Renal pelvis (tissue), 4 donors: ENCODE data around the gene EIF3L. TPM values are rescaled to one million over a fixed set of nuclear protein-coding genes. Genes with fewer than 3 reads are reported as not detected.

ENCODE experiments used
- DNase-seq: peaks from one replicate; pipeline ENCODE4 v3.0.0-alpha.2; 2013
- polyA plus RNA-seq, 3 donors: library from polyadenylated mRNA; unstranded; fragments of 120-200 nt; gene quantifications; one replicate each; pipeline ENCODE4 v1.2.1, GENCODE V29; 2013; ENCODE audit not compliant: insufficient read length in 3 of 3

Gene EIF3L
- polyA plus RNA-seq, 3 donors, result 860 to 1,060 (median 996) TPM

DNA sequence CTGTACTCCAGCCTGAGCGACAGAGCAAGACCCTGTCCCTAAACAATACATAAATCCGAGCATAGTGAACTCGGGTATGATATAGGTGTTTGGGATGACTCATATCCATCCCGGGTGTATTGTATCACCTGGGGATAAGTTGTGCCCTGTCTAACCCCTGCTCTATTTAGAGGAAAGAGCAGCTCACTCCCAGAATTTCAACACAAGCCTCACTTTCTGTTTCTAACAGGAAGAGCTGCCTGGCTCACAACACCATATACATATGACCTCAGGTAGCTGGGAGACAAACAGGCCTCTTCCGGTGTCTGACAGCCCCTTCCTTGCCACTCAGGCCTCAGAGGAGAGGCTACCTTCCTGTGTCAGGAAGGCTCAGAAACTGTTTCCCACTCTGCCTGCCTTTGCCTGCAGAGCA lies 47.0 kb downstream of the EIF3L start:
- no peak for DNase-seq

DNA sequence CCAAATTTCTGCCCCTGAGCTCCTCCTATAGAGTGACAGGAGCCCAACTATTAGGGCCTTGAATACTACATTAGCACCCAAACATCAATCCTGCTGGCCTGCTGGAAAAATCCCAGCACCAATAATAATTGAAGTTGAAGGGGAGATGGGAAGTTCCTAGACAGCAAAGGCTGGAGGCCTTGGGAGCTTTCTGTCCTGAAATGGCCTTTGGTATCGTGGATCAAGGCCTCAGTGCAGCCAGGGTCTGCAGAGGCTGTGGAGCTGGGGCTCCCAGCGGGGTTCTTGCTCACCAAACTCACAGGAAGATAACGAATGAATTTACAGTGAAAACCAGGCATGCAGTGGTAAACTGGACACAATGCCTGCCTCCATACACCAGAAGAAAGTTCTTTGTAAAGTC lies 47.7 kb downstream of the EIF3L start:
- DNase-seq, result no peak

DNA sequence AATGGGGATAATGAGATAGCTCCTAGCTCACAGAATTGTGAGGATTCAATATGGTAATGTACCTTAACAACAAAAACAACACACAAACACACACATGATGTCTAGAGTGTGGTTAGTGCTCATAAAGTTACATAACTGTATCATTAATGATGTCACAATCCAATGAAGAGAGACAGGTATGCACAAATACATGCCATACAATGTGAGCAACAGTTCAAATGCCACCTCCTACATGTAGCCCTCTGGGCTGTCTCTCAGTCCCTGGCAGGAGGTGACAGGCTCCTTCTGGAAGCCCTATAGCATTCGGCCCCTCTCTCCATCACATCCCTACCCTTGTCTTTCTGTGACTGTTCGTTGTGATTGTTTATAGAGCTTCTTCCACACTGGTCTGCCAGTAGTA lies 48.6 kb downstream of the EIF3L start:
- DNase-seq, result no peak

GRCh38 chr22:37898441-37899181 lies 49.4 kb downstream of the EIF3L start:
- DNase-seq, result no peak

DNA sequence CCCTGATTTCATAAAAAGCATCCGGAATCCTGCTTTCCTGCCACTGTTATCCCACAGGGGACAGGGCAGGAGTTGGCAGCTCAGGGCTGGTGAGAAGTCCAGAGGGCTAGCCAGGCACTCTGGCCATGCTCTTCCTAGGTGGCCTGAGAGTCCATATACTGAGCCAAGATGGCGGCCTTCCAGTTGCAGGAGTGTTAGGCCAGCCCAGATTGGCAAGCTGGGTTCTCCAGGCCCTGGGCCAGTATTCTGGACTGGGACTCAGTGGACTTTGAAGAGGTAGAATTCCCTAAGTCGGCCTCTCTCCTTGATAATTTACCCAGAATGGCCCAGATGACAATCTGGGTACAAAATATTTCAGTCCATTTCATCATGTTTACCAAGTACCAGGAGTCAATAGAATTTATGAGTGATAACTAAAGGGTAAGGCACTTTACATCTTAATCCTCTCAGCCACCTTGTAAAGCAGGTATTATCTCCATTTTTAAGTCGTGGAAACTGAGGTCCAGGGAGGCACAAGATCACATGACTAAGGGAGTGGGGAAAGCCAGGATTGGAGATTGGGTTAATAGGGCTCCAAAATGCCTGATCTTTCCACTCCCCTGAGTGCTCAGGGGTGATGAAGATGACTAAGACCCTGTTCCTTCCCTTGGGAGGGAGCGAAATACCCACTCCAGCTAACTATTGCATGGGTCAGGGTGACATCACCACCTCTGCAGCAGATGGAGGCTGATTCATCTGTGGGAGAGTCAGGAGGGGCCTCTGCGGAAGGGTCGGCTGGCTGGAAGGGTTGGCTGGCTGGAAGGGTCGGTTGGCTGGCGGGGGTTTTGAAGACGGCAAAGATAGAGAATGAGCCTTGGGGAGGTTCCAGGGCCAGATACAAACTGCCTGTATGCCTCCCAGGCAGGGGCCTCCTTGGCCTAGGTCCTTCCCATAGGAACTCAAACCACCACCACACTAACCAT lies 55.6 kb downstream of the EIF3L start:
- DNase-seq, result no peak

DNA sequence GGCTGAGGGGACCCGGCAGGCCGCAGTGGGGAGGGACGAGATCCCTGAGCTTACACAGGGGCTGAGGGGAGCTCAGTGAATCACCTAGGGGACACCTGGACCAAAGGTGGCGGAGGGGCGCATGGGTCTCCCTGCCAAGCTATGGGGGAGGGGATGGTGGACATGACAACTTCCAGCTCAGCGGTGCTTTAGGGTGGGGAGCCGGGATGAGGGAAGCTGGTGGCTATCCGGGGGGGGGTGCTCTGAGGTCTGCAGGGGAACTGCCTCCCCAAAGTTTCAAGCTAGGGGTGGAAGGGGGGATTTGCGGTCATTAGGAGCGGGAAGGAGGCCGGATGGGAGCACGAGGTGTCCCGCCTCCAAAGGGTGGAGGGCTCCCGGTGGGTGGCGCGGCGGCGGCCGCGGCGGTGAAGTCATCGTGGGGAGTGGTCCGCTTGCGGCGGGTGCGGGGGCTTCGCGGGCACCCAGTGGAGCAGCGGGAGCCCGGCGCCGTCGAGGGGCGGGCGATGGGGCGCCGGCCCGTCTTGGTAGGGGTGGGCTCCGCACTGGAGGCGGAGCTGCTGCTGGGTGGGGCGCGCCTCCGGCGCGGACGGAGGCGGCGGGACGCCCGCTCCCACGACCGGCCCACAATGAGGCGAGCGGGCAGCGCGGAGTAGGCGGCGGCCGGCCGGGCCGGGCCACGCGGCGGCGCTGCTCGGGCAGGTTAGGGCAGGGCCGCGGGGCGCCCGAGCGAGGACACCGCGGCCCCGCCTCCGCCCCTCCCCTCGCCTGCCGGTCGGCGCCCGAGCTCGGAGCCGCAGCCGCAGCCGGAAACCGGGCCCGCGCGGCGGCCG lies 56.5 kb downstream of the EIF3L start, which contains the start of gene MICALL1:
TSS of gene MICALL1 (plus strand) at position 764 of the 830 bp plus-strand sequence. CDS start 126 bp downstream, outside the sequence.
- peak; percentile 64 for DNase-seq

DNA sequence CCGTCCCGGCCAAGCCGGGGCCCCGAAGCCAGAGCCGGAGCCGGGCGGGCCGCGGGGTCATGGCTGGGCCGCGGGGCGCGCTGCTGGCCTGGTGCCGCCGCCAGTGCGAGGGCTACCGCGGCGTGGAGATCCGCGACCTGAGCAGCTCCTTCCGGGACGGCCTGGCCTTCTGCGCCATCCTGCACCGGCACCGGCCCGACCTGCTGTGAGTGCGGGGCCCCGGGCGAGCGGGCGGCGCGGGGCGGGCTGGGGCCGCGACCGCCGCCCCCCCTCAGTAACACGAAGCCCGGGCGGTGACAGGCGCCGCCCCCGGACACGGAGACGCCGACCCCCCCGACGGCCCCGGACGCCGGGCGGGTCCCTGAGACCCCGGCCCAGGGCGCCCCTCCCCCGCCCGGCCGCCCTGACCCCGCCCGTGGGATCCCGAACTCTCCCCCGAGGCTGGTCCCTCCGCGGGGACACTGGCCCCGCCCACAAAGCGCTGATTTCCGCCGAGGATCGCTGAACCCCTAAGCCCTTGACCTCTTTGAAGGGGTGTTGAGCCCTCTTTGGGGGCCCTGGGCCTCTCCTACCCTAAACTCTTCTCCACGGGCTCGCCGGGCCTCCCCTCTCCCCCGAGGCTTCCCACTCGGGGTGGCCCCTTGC lies 57.3 kb downstream of the EIF3L start:
- no peak for DNase-seq

GRCh38 chr22:37907036-37907954 lies 58.1 kb downstream of the EIF3L start:
- no peak for DNase-seq

GRCh38 chr22:37909766-37910165 lies 60.5 kb downstream of the EIF3L start:
- DNase-seq, result no peak

GRCh38 chr22:37910890-37911672 lies 61.9 kb downstream of the EIF3L start:
- DNase-seq, result no peak

GRCh38 chr22:37911697-37912096 lies 62.5 kb downstream of the EIF3L start:
- no peak for DNase-seq

DNA sequence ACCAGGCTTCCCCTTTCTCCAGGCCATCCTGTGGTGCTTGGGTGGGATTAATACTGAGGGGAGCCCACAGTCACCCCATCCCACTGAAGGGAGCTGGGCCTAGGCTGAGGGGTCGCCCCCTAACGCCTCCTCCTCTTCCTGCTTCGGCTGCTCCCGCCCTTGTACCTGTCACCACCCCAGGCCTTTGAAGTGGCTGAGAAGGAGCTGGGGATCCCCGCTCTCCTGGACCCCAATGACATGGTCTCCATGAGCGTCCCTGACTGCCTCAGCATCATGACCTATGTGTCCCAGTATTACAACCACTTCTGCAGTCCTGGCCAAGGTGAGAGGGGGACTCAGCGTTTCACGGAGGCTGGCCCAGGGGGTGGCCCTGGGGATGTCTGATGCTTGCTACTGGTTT lies 63.0 kb downstream of the EIF3L start:
- DNase-seq, result no peak

GRCh38 chr22:37913233-37913721 lies 64.1 kb downstream of the EIF3L start:
- no peak for DNase-seq

DNA sequence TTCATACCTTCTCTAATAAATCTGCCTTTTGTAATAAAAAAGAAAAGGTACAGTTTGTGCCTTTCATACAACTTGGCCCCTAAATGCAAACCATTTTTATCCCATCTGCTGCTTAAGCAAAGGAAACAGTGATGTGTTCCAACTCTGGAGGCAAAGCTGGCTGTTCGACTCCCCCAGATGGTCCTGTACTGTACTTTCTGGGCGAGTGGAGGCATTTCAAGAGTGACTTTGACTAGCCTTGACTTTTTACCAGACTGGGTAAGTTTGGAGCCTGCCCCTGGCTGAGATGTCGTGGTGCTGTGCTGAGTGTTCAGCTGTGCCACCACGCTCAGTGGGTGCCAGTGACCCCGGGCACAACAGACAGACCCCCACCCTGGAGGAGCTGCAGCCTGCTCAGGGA lies 67.1 kb downstream of the EIF3L start:
- DNase-seq, result no peak

DNA sequence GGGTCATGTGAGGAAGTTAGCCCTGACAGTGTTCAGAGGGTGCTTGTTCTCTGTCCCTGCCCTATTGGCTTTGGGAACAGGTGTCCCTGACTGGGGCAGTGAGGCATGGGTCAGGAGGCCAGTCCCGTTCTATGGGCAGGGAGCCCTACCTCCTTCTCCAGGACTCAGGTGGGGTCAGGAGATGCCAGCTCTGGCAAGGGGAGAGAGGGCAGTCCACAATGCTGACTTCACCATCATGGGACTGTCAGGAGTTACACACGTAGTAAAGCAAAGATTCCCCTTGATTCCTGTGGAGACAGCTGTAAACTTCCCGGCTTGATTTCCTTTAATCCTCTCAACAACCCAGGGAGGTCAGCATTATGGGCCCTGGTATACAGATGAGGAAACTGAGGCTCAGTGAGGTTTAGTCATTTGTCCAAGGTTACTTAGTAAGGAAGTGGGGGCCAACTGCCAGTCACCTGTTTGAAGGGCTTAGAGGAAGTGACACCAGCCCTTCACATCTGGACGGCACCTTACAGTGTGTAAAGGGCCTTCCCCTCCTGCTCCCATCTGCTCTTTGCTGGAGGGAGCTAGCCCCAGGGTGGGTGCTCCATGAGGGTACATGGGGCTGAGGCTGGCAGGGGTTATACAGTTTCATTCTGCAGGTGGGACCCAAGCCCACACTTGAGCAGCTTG lies 68.8 kb downstream of the EIF3L start:
- DNase-seq, result no peak

DNA sequence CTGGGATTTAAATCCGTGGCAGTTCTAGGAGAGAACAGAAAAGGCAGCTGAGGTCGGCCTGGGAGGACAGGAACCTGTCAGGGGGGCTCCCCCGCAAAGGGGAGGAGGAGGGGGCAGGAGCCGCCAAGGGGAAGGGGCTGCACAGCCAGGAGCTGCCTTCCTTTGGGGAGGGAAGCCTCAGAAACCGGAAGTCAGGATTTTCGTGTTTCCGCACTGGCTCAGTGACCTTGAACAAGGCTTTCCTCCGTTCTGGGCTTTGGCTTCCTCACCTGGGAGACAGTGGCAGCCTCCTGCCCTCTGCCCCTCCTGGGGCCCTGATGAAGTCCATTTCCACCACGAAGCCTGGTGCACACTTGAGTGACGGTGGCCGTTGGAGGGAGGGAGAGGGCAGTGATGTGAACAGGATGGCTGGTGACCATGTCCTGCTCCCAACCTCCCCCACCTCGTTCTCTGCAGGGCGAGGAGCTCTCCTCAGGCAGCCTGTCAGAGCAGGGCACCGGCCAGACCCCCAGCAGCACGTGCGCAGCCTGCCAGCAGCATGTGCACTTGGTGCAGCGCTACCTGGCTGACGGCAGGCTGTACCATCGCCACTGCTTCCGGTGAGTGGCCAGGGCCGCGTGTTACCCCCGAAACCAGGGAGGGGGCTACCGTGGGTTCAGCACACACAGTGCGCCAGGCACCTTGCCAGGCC lies 69.5 kb downstream of the EIF3L start:
- no peak for DNase-seq

- no peak for DNase-seq
Observed at GRCh38 chr22:37920126-37920525, 70.9 kb downstream of the EIF3L start.

DNA sequence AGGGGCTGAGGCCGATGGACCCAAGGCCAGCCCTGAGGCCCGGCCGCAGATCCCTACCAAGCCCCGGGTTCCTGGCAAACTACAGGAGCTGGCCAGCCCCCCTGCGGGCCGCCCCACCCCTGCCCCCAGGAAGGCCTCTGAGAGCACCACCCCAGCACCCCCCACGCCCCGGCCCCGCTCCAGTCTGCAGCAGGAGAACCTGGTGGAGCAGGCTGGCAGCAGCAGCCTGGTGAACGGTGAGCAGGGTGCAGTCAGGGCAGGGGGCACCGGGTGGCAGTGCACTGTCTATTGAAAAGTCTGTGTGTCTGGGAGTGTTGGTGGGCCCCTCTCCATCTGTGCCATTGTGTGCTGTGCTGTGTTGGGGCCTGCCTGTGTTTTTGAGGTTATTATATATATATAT lies 73.0 kb downstream of the EIF3L start:
- no peak for DNase-seq
